ENCODE measurements around the gene ZBTB34. TPM values are rescaled to one million over a fixed set of nuclear protein-coding genes. Genes with fewer than 3 reads are reported as not detected.

Gene ZBTB34
- total RNA-seq, 2 donors from 2014 or later, result 6.6 to 9.4 TPM

- intact Hi-C loops (cut with DNase I, micrococcal nuclease), result no loop called here
- DNase-seq, result peak; percentile 95 to 96
- peak; percentile 87 for ATAC-seq
Measured at GRCh38 chr9:126914458-126915280, 54.2 kb downstream of the ZBTB34 start, which contains the start of gene RALGPS1. Gene RALGPS1 (plus strand): TSS chr9:126914782. CDS start chr9:126962290, 47,508 bp downstream.

DNA sequence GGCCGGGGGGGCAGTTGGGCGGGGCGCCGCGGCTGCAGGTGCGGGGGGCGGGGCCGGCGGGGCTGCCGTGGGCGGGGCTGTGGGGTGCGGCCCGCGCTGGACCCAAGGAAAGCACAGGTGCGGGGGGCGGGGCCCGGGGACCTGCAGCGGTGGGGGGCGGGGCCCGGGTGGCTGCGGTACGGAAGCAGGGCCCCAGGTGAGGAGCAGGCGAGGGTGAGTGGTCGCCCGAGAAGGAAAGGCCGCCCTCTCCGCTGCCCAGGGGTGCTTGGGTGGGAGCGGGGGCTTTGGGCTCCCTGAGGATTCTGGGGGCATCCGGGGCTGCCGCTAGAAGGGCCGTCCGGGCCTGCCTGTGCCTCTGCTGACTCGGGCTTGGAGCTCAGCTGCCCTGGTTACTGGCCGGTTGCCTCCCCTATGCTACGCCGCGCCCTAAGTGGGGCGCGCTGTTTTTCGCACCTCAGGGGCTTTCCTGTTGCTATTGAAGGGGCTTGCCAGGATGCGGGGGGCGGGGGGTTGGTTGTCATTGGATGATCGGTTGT lies 54.9 kb downstream of the ZBTB34 start:
- intact Hi-C loops (cut with DNase I, micrococcal nuclease), result no loop called here
- DNase-seq (peak; percentile 84 to 95), ATAC-seq (peak; percentile 83)

GRCh38 chr9:126915846-126916543 lies 55.6 kb downstream of the ZBTB34 start:
- intact Hi-C loops (cut with DNase I, micrococcal nuclease), result no loop called here
- no peak for ATAC-seq
- DNase-seq, result peak in 1 of 2 donors; percentile 11

GRCh38 chr9:126916909-126917308 lies 56.5 kb downstream of the ZBTB34 start:
- ATAC-seq, result no peak
- DNase-seq, result no peak
- intact Hi-C loops (cut with DNase I, micrococcal nuclease), result no loop called here

DNA sequence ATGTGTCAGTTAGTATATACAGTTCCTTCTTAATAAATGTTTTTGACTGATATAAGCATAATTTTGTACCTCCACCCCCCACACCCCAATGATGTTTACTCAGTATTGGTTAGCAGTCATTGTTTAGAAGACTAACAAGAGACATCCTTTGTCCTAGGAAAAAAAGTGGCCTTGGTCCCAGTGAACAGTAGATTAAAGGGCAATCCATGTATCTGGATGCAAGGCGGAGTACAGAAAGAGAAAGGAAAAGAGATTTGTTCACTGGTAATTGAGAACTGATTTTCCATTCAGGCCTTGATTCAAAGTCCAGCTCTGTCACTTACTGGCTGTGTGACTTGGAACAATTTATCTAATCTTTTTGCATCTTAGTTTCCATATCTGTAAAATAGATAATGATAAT lies 58.8 kb downstream of the ZBTB34 start:
- ATAC-seq (no peak), DNase-seq (no peak)
- intact Hi-C loops (cut with DNase I, micrococcal nuclease), result no loop called here

- DNase-seq, result no peak
- no peak for ATAC-seq
- intact Hi-C loops (cut with DNase I, micrococcal nuclease), result no loop called here
Measured at GRCh38 chr9:126925876-126926275, 65.4 kb downstream of the ZBTB34 start.

DNA sequence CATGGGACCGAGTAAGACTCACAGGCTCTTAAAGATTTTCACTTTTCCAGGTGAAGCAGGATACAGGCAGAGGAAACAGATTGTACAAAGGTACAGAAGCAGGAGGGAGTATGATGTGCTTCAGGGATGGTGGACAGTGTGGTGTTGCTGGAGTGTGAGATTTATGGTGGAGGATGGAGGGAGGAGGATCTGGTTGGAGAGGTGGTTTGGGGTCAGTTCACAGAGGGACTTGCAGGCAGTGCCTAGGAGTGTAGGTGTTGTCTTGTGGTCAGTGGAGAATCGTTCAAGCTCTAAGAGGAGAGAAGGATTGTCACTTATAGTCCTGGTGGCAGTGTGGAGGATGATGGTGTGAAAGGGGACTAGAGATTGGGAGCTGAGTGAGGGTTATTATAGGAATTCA lies 65.9 kb downstream of the ZBTB34 start:
- no peak for ATAC-seq
- intact Hi-C loops (cut with DNase I, micrococcal nuclease), result no loop called here
- DNase-seq, result no peak

GRCh38 chr9:126927419-126927818 lies 67.0 kb downstream of the ZBTB34 start:
- intact Hi-C loops (cut with DNase I, micrococcal nuclease), result no loop called here
- DNase-seq, result no peak
- no peak for ATAC-seq

DNA sequence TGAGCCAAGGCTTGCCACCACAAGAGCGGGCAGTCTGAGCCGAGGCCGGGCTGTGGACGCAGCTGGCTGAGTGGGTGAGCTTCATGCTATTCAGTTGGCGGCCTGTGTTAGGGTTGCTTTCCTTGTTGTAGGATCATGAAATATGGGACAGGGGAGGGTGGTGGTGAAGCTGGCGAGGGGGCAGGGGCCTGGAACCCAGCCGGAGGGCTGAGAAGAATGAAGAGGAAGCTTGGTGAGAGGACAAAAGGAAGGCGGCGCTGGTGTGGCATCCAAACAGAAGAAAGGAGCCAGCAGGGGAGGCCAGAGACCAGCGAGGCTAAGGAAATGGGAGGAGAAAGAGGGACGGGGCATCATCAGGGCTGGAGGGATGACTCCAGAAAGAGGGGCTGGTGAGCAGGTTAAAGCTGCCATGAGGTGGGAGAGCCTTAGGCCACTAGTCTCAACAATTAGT lies 72.5 kb downstream of the ZBTB34 start:
- intact Hi-C loops (cut with DNase I, micrococcal nuclease), result no loop called here
- DNase-seq (no peak), ATAC-seq (no peak)

DNA sequence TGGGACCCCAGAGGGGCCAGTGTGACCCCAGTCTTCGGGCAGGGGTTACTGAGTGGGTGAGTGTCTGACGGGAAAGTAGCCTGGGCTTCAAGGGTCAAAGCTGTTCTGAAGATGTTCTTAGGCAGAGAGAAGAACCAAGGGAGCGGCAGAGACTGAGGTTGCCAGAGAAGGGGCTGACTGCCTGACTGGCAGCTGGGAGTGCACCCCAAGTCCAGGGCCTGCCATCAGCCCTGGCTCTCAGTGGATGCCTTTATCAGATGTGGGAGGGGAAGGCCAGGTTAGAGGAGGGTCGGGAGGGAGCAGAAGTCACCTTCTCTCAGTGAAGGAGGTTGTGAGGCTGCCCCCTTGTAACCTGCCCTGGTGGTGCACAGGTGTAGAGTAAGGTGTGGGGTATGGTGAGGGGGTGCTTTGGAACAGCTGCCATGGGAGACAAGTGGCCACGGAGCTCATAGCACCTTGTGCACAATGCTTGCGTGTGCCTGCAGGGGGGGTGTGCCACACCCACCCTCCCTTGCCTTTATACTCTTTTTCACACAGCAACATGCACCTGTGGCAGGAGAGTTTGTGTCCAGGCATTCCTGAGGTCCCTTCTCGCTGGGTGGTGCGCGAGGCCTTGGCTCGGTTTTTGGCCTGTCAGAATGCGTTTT lies 73.0 kb downstream of the ZBTB34 start:
- intact Hi-C loops (cut with DNase I, micrococcal nuclease), result no loop called here
- DNase-seq (no peak), ATAC-seq (no peak)

DNA sequence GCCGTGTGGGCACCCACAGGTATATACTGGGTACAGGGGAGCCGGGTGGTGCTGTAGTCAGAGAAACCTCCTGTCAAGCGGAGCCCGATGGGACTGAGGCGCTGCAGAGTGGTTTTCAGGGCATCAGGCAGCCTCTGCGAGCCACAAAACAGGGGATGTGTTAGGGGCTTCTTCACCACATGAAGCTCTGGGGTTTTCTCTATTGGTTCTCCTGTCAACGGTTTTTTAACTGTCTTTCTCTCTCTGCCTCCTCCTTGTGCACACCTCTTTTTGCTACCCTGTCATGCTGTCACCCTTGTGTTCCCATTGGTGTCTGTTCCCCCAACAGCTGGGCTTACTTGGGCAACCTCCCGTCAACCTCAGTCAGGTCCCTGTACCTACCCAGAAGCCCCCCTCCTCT lies 74.0 kb downstream of the ZBTB34 start:
- no peak for DNase-seq
- ATAC-seq, result no peak
- intact Hi-C loops (cut with DNase I, micrococcal nuclease), result no loop called here

Other genes starting within 250 kb of the ZBTB34 start
- gene LMX1B, start 246.7 kb upstream of the ZBTB34 start, total RNA-seq, result under 1 TPM in 1 of 2 donors, not detected in 1; 0.14 TPM
- 10 to 100 TPM; 15.5 to 17.3 TPM for gene ZBTB43, start 55.6 kb upstream of the ZBTB34 start, total RNA-seq
- gene RALGPS1, start 54.1 kb downstream of the ZBTB34 start, total RNA-seq, result 10 to 100 TPM; 32.7 to 46.5 TPM

All from left colon (tissue), 2 donors.